ENCODE data around the gene SSTR1.
"Not testable (repeated sequence)": the region's sequence is repeated elsewhere in the genome, so short reads cannot be mapped to it uniquely, and the experiment has no call there.

The SSTR1 gene

GRCh38 chr14:38207736-38208617, at the start of gene SSTR1:
Gene SSTR1, plus strand, starts transcription at chr14:38207904. Its CDS starts 1,486 bp downstream, at chr14:38209390.
- DNase-seq (ENCODE audit: low read depth) = no peak

- no peak for DNase-seq (ENCODE audit: low read depth)
These were observed 49.2 kb upstream of the SSTR1 start for GRCh38 chr14:38158468-38158867.

- no peak for DNase-seq (ENCODE audit: low read depth)
These were observed 39.3 kb upstream of the SSTR1 start for GRCh38 chr14:38168416-38168815.

- no peak for DNase-seq (ENCODE audit: low read depth)
These were observed 36.5 kb upstream of the SSTR1 start for GRCh38 chr14:38171197-38171596.

- DNase-seq (ENCODE audit: low read depth) = no peak
These were observed 33.0 kb upstream of the SSTR1 start for GRCh38 chr14:38174711-38175110.

- DNase-seq (ENCODE audit: low read depth) = no peak
These were observed 32.0 kb upstream of the SSTR1 start for GRCh38 chr14:38175658-38176057.

GRCh38 chr14:38176379-38176778, 31.3 kb upstream of the SSTR1 start:
- DNase-seq (ENCODE audit: low read depth) = no peak

GRCh38 chr14:38184132-38184531, 23.6 kb upstream of the SSTR1 start:
- DNase-seq (ENCODE audit: low read depth) = no peak

- DNase-seq (ENCODE audit: low read depth) = no peak
These were observed 22.0 kb upstream of the SSTR1 start for GRCh38 chr14:38185671-38186070.

- DNase-seq (ENCODE audit: low read depth) = no peak
These were observed 21.5 kb upstream of the SSTR1 start for GRCh38 chr14:38186216-38186615.

GRCh38 chr14:38187528-38187927, 20.2 kb upstream of the SSTR1 start:
- no peak for DNase-seq (ENCODE audit: low read depth)

- no peak for DNase-seq (ENCODE audit: low read depth)
These were observed 17.6 kb upstream of the SSTR1 start for GRCh38 chr14:38189930-38190726.

- DNase-seq (ENCODE audit: low read depth) = not testable (repeated sequence)
These were observed 16.9 kb upstream of the SSTR1 start for GRCh38 chr14:38190846-38191245.

- not testable (repeated sequence) for DNase-seq (ENCODE audit: low read depth)
These were observed 16.2 kb upstream of the SSTR1 start for GRCh38 chr14:38191491-38191890.

GRCh38 chr14:38197001-38197783, 10.5 kb upstream of the SSTR1 start:
- no peak for DNase-seq (ENCODE audit: low read depth)

- DNase-seq (ENCODE audit: low read depth) = no peak
These were observed 9.8 kb upstream of the SSTR1 start for GRCh38 chr14:38197784-38198335.

GRCh38 chr14:38198425-38198824, 9.3 kb upstream of the SSTR1 start:
- no peak for DNase-seq (ENCODE audit: low read depth)

GRCh38 chr14:38199076-38199475, 8.6 kb upstream of the SSTR1 start:
- DNase-seq (ENCODE audit: low read depth) = no peak

GRCh38 chr14:38199739-38200138, 8.0 kb upstream of the SSTR1 start:
- no peak for DNase-seq (ENCODE audit: low read depth)

GRCh38 chr14:38201137-38201828, 6.4 kb upstream of the SSTR1 start:
- no peak for DNase-seq (ENCODE audit: low read depth)

GRCh38 chr14:38202444-38203191, 5.1 kb upstream of the SSTR1 start:
- no peak for DNase-seq (ENCODE audit: low read depth)

All from stimulated activated CD8-positive, alpha-beta memory T cell treated with anti-CD3 and anti-CD28 coated beads, Interleukin-4, amount 100 ng/mL, for 24 hours (primary cell).